Choroid plexus epithelial cell (primary cell): ENCODE results near the gene CNTN5.
A peak's percentile ranks its signal among the peaks of the same experiment; 100 is the strongest.

Experiments
- DNase-seq: peaks from one replicate; pipeline ENCODE4 v3.0.0-alpha.2; 2010; ENCODE audit warnings: low read depth
- H3K4me3 ChIP-seq: 2 replicates; pipeline ENCODE4 v1.5.1; 2011; ENCODE audit warnings: low read depth, mild to moderate bottlenecking, control low read depth, low read length, moderate library complexity
- TF ChIP-seq, protein P1 (sequence below): conservative IDR thresholded peaks from 2 replicates; pipeline ENCODE4 v1.5.1; 2011; ENCODE audit warnings: low read depth, mild to moderate bottlenecking, control low read depth, inconsistent platforms, low read length, moderate library complexity

The CNTN5 gene

DNA sequence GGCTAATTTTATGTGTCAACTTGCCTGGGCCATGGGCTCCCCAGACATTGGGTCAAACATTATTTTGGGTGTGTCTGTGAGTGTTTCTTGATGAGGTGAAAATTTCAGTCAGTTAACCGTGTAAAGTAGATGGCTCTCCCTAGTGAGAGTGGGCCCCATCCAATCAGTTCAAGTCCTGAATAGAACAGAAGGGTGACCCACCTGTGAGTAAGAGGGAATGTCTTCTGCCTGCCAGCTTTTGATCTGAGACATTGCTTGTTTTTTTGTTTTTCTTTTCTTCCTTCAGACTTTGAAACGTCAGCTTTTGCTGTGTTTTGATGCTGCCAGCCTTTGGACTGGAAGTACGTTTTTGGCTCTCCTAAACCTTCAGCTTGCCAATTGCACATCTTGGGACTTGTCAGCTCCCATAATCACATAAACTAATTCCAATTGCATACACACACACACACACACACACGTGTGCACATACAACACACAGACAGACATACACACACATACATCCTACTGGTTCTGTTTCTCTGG lies 300.1 kb downstream of the CNTN5 start:
- no peak overlapping the region for H3K4me3 ChIP-seq
- TF ChIP-seq, protein P1, sequence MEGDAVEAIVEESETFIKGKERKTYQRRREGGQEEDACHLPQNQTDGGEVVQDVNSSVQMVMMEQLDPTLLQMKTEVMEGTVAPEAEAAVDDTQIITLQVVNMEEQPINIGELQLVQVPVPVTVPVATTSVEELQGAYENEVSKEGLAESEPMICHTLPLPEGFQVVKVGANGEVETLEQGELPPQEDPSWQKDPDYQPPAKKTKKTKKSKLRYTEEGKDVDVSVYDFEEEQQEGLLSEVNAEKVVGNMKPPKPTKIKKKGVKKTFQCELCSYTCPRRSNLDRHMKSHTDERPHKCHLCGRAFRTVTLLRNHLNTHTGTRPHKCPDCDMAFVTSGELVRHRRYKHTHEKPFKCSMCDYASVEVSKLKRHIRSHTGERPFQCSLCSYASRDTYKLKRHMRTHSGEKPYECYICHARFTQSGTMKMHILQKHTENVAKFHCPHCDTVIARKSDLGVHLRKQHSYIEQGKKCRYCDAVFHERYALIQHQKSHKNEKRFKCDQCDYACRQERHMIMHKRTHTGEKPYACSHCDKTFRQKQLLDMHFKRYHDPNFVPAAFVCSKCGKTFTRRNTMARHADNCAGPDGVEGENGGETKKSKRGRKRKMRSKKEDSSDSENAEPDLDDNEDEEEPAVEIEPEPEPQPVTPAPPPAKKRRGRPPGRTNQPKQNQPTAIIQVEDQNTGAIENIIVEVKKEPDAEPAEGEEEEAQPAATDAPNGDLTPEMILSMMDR = no peak
- DNase-seq = no peak

DNA sequence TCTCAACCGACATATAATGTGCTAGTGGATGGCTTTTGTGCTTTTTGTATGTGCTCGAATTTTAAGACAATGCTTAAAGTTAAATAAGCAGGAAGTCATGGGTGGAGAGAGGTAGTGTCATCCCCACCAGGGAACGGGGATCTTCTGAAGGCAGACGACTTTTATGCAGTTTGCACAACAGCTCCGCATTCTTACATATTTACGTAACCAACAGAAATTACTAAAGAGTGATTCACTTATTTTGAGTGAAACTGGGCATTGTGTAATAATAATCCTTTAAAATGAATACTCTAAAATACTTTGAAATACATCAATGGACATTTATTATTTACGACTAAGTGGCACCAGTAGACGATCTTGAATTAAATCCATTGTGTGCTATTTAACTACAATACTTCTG lies 305.1 kb downstream of the CNTN5 start:
- TF ChIP-seq, protein P1 = no peak
- no peak overlapping the region for H3K4me3 ChIP-seq
- DNase-seq = peak; percentile 98

GRCh38 chr11:99327066-99327465 lies 306.3 kb downstream of the CNTN5 start:
- DNase-seq = no peak
- H3K4me3 ChIP-seq = no peak overlapping the region
- TF ChIP-seq, protein P1 = no peak

DNA sequence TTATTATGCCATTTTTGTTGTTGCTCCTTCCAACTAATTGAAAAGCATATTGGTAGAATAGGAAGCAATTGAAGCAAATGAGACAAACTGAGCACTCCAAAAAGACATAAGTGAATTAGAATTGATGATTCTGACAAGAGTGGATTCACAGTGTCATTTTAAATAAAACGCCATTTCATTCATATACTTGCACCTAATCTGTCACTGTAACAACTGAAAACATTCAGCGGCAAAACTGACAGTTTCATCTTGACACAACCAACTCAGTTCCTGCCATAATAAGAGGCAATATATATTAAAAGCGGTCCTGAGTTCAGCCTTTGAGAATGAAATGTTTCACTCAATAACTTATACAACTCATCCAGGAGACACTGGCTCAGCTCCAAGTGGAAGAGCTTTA lies 306.8 kb downstream of the CNTN5 start:
- TF ChIP-seq, protein P1 = no peak
- no peak overlapping the region for H3K4me3 ChIP-seq
- DNase-seq = peak; percentile 28

GRCh38 chr11:99333621-99334020 lies 312.9 kb downstream of the CNTN5 start:
- DNase-seq = no peak
- TF ChIP-seq, protein P1 = no peak
- no peak overlapping the region for H3K4me3 ChIP-seq

DNA sequence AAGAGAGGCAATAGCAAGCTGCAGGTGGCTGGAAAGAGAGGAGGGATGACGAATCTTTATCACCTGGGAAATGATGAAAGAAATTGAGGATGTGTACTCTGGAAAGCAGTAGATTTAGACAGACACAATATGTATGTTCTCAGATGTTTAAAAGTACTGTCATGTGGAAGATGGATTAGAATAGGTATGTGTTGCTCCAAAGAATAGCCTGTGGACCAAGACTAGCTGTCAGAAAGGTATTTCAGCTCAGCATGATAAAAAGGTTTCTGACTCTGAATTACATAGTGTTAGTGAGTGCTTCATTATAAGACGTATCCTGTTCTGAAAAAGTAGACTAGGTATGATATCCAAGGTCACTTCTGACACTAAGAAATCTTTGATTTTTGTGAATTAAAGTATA lies 322.4 kb downstream of the CNTN5 start:
- no peak for DNase-seq
- TF ChIP-seq, protein P1 = no peak
- no peak overlapping the region for H3K4me3 ChIP-seq

DNA sequence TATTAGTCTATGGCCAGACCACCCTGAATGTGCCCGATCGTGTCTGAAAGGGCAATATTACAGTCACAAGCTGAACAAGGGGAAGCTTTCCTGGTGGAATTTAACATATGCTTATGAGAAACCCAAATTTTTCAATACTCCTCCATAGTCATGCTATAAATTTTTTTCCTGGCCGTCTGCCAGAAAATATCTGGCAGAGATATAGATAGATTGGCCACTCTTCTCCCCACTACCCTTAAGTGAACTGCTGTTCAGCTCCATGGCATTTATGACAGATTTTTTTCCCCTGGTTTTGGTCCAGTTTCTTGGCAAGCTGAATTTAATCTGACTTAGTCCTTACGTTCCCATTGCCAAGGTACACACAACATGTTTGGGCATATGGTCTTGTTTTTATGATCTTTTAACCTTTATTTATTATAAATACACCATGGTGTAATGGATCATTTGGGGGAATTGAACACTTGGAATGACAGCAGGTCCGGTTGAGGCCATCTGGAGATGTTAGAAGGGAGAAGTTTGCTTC lies 328.5 kb downstream of the CNTN5 start:
- H3K4me3 ChIP-seq = no peak overlapping the region
- TF ChIP-seq, protein P1 = no peak
- DNase-seq = no peak
